Measurements from ENCODE around the gene DGKH. TPM values are rescaled to one million over a fixed set of nuclear protein-coding genes. Genes with fewer than 3 reads are reported as not detected.

The DGKH gene
- total RNA-seq, 1 donor from 2014 or later = 12.1 TPM

DNA sequence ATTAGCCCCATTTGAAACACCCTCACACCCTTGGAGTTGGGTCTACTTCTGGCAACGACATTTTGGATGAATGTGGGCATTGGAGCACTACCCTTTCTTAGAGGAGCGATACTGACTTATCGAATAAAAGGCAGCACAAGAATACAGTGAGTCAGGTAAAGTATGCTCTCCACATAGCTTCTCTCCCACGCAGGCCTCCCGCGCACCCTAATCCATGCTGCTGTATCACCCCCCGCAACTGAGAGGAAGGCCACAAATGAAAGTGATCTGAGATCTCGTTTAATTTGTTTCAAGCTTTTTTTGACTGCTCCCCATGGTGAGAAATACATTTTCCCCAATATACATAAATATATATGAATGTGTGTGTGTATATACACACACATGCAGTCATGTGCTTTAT is 198.1 kb downstream of the DGKH start:
- Mint-ChIP-seq H3K4me1 (no peaks in the 10 kb centered on the region), H3K27me3 (ENCODE audit: insufficient read depth, low read depth) (no peaks in the 10 kb centered on the region), H3K36me3 (peaks cover 5% of the 10 kb centered on the region), H3K27ac (no peak overlapping the region), H3K9me3 (no peaks in the 10 kb centered on the region), H3K4me3 (no peak overlapping the region)
- Histone ChIP-seq H3K4me2 (no peak overlapping the region), H3K36me3 (no peaks in the 10 kb centered on the region), H3K27me3 (no peaks in the 10 kb centered on the region), H2AFZ (replicated peaks) (no peak overlapping the region), H3K4me1 (no peaks in the 10 kb centered on the region), H3F3A (ENCODE audit: low read depth) (no peaks in the 10 kb centered on the region), H3K27ac (no peak overlapping the region), H3K9me3 (ENCODE audit: low read depth) (no peaks in the 10 kb centered on the region), H3K4me3 (no peak overlapping the region), H4K20me1 (ENCODE audit: low read depth) (no peaks in the 10 kb centered on the region), H3K79me2 (ENCODE audit: low read depth) (no peaks in the 10 kb centered on the region), H3K9ac (no peak overlapping the region)
- DNase-seq (ENCODE audit: low spot score) = no peak
- TF ChIP-seq, protein P1, sequence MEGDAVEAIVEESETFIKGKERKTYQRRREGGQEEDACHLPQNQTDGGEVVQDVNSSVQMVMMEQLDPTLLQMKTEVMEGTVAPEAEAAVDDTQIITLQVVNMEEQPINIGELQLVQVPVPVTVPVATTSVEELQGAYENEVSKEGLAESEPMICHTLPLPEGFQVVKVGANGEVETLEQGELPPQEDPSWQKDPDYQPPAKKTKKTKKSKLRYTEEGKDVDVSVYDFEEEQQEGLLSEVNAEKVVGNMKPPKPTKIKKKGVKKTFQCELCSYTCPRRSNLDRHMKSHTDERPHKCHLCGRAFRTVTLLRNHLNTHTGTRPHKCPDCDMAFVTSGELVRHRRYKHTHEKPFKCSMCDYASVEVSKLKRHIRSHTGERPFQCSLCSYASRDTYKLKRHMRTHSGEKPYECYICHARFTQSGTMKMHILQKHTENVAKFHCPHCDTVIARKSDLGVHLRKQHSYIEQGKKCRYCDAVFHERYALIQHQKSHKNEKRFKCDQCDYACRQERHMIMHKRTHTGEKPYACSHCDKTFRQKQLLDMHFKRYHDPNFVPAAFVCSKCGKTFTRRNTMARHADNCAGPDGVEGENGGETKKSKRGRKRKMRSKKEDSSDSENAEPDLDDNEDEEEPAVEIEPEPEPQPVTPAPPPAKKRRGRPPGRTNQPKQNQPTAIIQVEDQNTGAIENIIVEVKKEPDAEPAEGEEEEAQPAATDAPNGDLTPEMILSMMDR (IDR thresholded peaks at IDR 0.05) = no peak
- TF ChIP-seq EZH2 (IDR thresholded peaks at IDR 0.05) = no peak
- TF ChIP-seq EZH2phosphoT487 (IDR thresholded peaks at IDR 0.05) = no peak

DNA sequence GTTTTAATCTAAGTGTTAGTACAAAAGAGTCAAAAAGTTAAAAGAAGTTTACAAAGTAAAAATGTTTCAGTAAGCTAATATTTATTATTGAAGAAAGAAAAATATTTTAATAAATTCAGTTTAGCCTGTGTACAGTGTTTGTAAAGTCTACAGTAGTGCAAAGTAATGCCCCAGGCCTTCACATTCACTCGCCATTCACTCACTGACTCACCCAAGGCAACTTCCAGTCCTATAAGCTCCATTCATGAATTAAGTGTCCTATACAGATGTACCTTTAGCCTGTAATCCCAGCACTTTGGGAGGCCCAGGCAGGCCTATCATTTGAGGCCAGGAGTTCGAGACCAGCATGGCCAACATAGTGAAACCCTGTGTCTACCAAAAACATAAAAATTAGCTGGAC is 199.4 kb downstream of the DGKH start:
- peaks cover 2% of the 10 kb centered on the region for H3K36me3 Mint-ChIP-seq
- no peak overlapping the region for H3K9ac ChIP-seq

DNA sequence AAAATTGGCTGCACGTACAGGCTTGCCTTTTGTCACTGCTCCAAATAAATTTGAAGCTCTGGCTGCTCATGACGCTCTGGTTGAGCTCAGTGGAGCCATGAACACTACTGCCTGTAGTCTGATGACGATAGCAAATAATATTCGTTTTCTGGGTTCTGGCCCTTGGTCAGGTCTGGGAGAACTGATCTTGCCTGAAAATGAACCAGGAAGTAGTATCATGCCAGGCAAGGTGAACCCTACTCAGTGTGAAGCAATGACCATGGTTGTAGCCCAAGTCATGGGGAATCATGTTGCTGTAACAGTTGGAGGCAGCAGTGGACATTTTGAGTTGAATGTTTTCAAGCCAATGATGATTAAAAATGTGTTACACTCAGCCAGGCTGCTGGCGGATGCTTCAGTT is 207.4 kb downstream of the DGKH start:
- peaks cover 3% of the 10 kb centered on the region for H3K9me3 Mint-ChIP-seq
- Histone ChIP-seq H4K20me1 (ENCODE audit: low read depth) (no peaks in the 10 kb centered on the region), H3K27me3 (no peaks in the 10 kb centered on the region), H2AFZ (replicated peaks) (no peak overlapping the region), H3K4me1 (no peaks in the 10 kb centered on the region), H3K36me3 (no peaks in the 10 kb centered on the region), H3K27ac (no peak overlapping the region), H3K9ac (no peak overlapping the region), H3K4me3 (no peak overlapping the region), H3K9me3 (ENCODE audit: low read depth) (no peaks in the 10 kb centered on the region), H3K79me2 (ENCODE audit: low read depth) (no peaks in the 10 kb centered on the region), H3K4me2 (no peak overlapping the region), H3F3A (ENCODE audit: low read depth) (no peaks in the 10 kb centered on the region)
- TF ChIP-seq EZH2phosphoT487 (IDR thresholded peaks at IDR 0.05) (no peak), EZH2 (IDR thresholded peaks at IDR 0.05) (no peak)
- TF ChIP-seq, protein P1 (IDR thresholded peaks at IDR 0.05) = no peak
- H3K4me1 Mint-ChIP-seq = no peaks in the 10 kb centered on the region
- no peak for DNase-seq (ENCODE audit: low spot score)
- H3K27ac Mint-ChIP-seq = no peak overlapping the region
- no peak overlapping the region for H3K4me3 Mint-ChIP-seq
- peaks cover 2% of the 10 kb centered on the region for H3K27me3 Mint-ChIP-seq (ENCODE audit: insufficient read depth, low read depth)
- H3K36me3 Mint-ChIP-seq = no peaks in the 10 kb centered on the region

More for the DNA sequence above, 199.4 kb downstream of the DGKH start:
- no peak overlapping the region for H2AFZ ChIP-seq (replicated peaks)
- no peaks in the 10 kb centered on the region for H3K36me3 ChIP-seq
- H3K4me2 ChIP-seq = no peak overlapping the region
- Mint-ChIP-seq H3K9me3 (no peaks in the 10 kb centered on the region), H3K27ac (no peak overlapping the region), H3K27me3 (ENCODE audit: insufficient read depth, low read depth) (no peaks in the 10 kb centered on the region), H3K4me3 (no peak overlapping the region), H3K4me1 (no peaks in the 10 kb centered on the region)
- DNase-seq (ENCODE audit: low spot score) = no peak
- H3K4me1 ChIP-seq = no peaks in the 10 kb centered on the region
- H3K4me3 ChIP-seq = no peak overlapping the region
- H3K27me3 ChIP-seq = no peaks in the 10 kb centered on the region
- H3K79me2 ChIP-seq (ENCODE audit: low read depth) = no peaks in the 10 kb centered on the region
- TF ChIP-seq, protein P1 (IDR thresholded peaks at IDR 0.05) = no peak
- TF ChIP-seq EZH2phosphoT487 (IDR thresholded peaks at IDR 0.05) = no peak
- TF ChIP-seq EZH2 (IDR thresholded peaks at IDR 0.05) = no peak
- no peaks in the 10 kb centered on the region for H3K9me3 ChIP-seq (ENCODE audit: low read depth)
- no peaks in the 10 kb centered on the region for H3F3A ChIP-seq (ENCODE audit: low read depth)
- H4K20me1 ChIP-seq (ENCODE audit: low read depth) = no peaks in the 10 kb centered on the region
- no peak overlapping the region for H3K27ac ChIP-seq
